Neuronal stem cell (in vitro differentiated cells): Measurements from ENCODE around the gene DOCK4.

ENCODE experiments used
- DNase-seq: peaks from one replicate; pipeline ENCODE4 v3.0.0-alpha.2; 2013; ENCODE audit warnings: low spot score
- H2AFZ ChIP-seq: one replicate; pipeline ENCODE4 v1.6.1; 2013; ENCODE audit warnings: mild to moderate bottlenecking, low read length, inconsistent platforms
- H2AK5ac ChIP-seq: 2 replicates; pipeline ENCODE4 v1.6.1; 2013; ENCODE audit warnings: low read depth, mild to moderate bottlenecking, inconsistent platforms, low read length, moderate library complexity, mixed read lengths
- H2BK120ac ChIP-seq: 2 replicates; pipeline ENCODE4 v1.6.1; 2013; ENCODE audit warnings: low read depth, mild to moderate bottlenecking, inconsistent platforms, low read length, moderate library complexity, mixed read lengths
- H2BK12ac ChIP-seq: one replicate; pipeline ENCODE4 v1.6.1; 2013; ENCODE audit warnings: low read length, inconsistent platforms
- H2BK15ac ChIP-seq: 2 replicates; pipeline ENCODE4 v1.6.1; 2013; ENCODE audit warnings: mild to moderate bottlenecking, low read length, inconsistent platforms, mixed read lengths
- H2BK5ac ChIP-seq: one replicate; pipeline ENCODE4 v1.6.1; 2013; ENCODE audit warnings: inconsistent platforms, mild to moderate bottlenecking, low read length, moderate library complexity
- H3K14ac ChIP-seq: one replicate; pipeline ENCODE4 v1.6.1; 2013; ENCODE audit warnings: low read length, inconsistent platforms
- H3K18ac ChIP-seq: 2 replicates; pipeline ENCODE4 v1.6.1; 2013; ENCODE audit warnings: low read length, inconsistent platforms
- H3K23ac ChIP-seq: 2 replicates; pipeline ENCODE4 v1.6.1; 2013; ENCODE audit warnings: low read depth, mild to moderate bottlenecking, mixed read lengths, low read length, inconsistent platforms; ENCODE audit not compliant: poor library complexity
- H3K27ac ChIP-seq: replicated peaks from 3 replicates; pipeline ENCODE4 v1.5.1; 2013; ENCODE audit warnings: low read length, inconsistent platforms
- H3K27me3 ChIP-seq, 3 experiments: 2 replicates each; pipeline ENCODE4 v1.6.1; 2013; ENCODE audit warnings: low read length in 3 of 3, mild to moderate bottlenecking in 2 of 3, inconsistent platforms in 1 of 3, low read depth in 1 of 3, mixed read lengths in 1 of 3, moderate library complexity in 1 of 3; ENCODE audit not compliant: control insufficient read depth in 3 of 3, insufficient read depth in 3 of 3
- H3K36me3 ChIP-seq, 2 donors: replicated peaks in 1 of 2; 2 replicates each; pipeline ENCODE4 v1.6.1; 2013; ENCODE audit warnings: low read length in 2 of 2; ENCODE audit not compliant: control insufficient read depth in 2 of 2, insufficient read depth in 2 of 2
- H3K4ac ChIP-seq: 2 replicates; pipeline ENCODE4 v1.6.1; 2013; ENCODE audit warnings: inconsistent platforms, mild to moderate bottlenecking, low read length, moderate library complexity
- H3K4me1 ChIP-seq, 2 donors: 1 replicate in 1 of 2; 2 replicates in 1 of 2; pipeline ENCODE4 v1.6.1; 2013; ENCODE audit warnings: low read length in 2 of 2, low read depth in 1 of 2; ENCODE audit not compliant: control insufficient read depth in 2 of 2, insufficient read depth in 1 of 2
- H3K4me2 ChIP-seq: one replicate; pipeline ENCODE4 v1.6.1; 2013; ENCODE audit warnings: mild to moderate bottlenecking, low read length, inconsistent platforms; ENCODE audit not compliant: insufficient read depth, poor library complexity, severe bottlenecking
- H3K4me3 ChIP-seq, 2 donors: 2 replicates each; pipeline ENCODE4 v1.5.1; 2013; ENCODE audit warnings: low read length in 2 of 2, mild to moderate bottlenecking in 2 of 2, inconsistent platforms in 1 of 2, moderate library complexity in 1 of 2
- H3K79me1 ChIP-seq: one replicate; pipeline ENCODE4 v1.6.1; 2013; ENCODE audit warnings: low read depth, mild to moderate bottlenecking, inconsistent platforms, low read length, moderate library complexity
- H3K9ac ChIP-seq: one replicate; pipeline ENCODE4 v1.6.1; 2013; ENCODE audit warnings: mild to moderate bottlenecking, low read depth, low read length, inconsistent platforms; ENCODE audit not compliant: poor library complexity
- H3K9me3 ChIP-seq, 2 donors: replicated peaks in 1 of 2; 2 replicates each; pipeline versions ENCODE3 to v1.6.1; 2013; ENCODE audit warnings: low read length in 2 of 2, mild to moderate bottlenecking in 2 of 2, inconsistent platforms in 1 of 2, low read depth in 1 of 2, mixed read lengths in 1 of 2, moderate library complexity in 1 of 2; ENCODE audit not compliant: control insufficient read depth in 2 of 2, insufficient read depth in 1 of 2
- H4K8ac ChIP-seq: one replicate; pipeline ENCODE4 v1.6.1; 2013; ENCODE audit warnings: low read depth, mild to moderate bottlenecking, inconsistent platforms, low read length, moderate library complexity
- H4K91ac ChIP-seq: one replicate; pipeline ENCODE4 v1.6.1; 2013; ENCODE audit warnings: low read length, low read depth, mild to moderate bottlenecking, inconsistent platforms; ENCODE audit not compliant: poor library complexity
- WGBS, 2 donors: extraction: QIAGEN DNeasy Blood & Tissue Kit; methylation state at CpG; one replicate each; pipeline ENCODE4 v1.1.7; 2013; ENCODE audit warnings: missing lambda C conversion rate in 2 of 2, mixed read lengths in 1 of 2; ENCODE audit not compliant: insufficient read length in 2 of 2, insufficient replicate concordance in 1 of 2; ENCODE audit errors: extremely low coverage in 2 of 2; 5-methylcytosine and 5-hydroxymethylcytosine counted together

The DOCK4 gene

DNA sequence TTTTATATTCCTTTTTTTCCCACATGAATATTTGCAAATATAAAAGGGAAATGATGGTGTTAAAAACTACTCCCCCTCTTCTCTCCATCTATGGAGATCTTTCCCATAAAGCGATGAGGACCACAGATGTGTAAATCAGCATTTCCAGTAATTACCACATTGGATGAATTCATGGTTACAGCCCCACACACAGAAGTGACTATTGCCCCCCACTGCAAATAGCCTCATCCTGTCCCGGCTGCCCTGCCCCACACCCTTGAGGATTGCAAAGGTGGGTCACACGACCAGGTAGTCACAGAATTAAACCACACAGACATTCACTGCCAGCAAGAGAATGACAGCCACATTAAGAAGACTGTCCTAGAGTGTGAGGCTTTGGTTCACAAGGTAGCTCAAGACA, 145.1 kb downstream of the DOCK4 start:
- DNase-seq = no peak
- no peak overlapping the region for H3K14ac ChIP-seq
- no peaks in the 10 kb centered on the region for H3K4me1 ChIP-seq
- H3K4me3 ChIP-seq = no peak overlapping the region
- no peak overlapping the region for H3K27ac ChIP-seq
- no peak overlapping the region for H4K91ac ChIP-seq
- no peak overlapping the region for H3K4ac ChIP-seq
- no peak overlapping the region for H3K9ac ChIP-seq
- H2BK12ac ChIP-seq = no peak overlapping the region
- no peak overlapping the region for H3K4me2 ChIP-seq
- H3K18ac ChIP-seq = no peak overlapping the region
- H3K9me3 ChIP-seq = no peaks in the 10 kb centered on the region
- no peak overlapping the region for H2BK120ac ChIP-seq
- H2AFZ ChIP-seq = no peak overlapping the region
- no peak overlapping the region for H2AK5ac ChIP-seq
- no peaks in the 10 kb centered on the region for H3K36me3 ChIP-seq
- H3K79me1 ChIP-seq = no peaks in the 10 kb centered on the region
- H2BK15ac ChIP-seq = no peak overlapping the region
- H3K27me3 ChIP-seq = no peaks in the 10 kb centered on the region
- WGBS, 2 donors = no CpG with 5 or more reads among the region's 3 CpGs
- no peak overlapping the region for H4K8ac ChIP-seq
- no peak overlapping the region for H2BK5ac ChIP-seq
- no peak overlapping the region for H3K23ac ChIP-seq

- H2AK5ac ChIP-seq = no peak overlapping the region
- no peaks in the 10 kb centered on the region for H3K36me3 ChIP-seq
- H2BK15ac ChIP-seq = no peak overlapping the region
- H3K4ac ChIP-seq = no peak overlapping the region
- H3K4me1 ChIP-seq = no peaks in the 10 kb centered on the region
- no peak overlapping the region for H3K14ac ChIP-seq
- H3K27me3 ChIP-seq = no peaks in the 10 kb centered on the region
- H3K18ac ChIP-seq = no peak overlapping the region
- H4K8ac ChIP-seq = no peak overlapping the region
- no peak overlapping the region for H3K4me3 ChIP-seq
- no peak overlapping the region for H3K9ac ChIP-seq
- no peaks in the 10 kb centered on the region for H3K9me3 ChIP-seq
- no peak overlapping the region for H3K23ac ChIP-seq
- no peak overlapping the region for H2BK5ac ChIP-seq
- no peak overlapping the region for H2AFZ ChIP-seq
- no peaks in the 10 kb centered on the region for H3K79me1 ChIP-seq
- no peak overlapping the region for H3K27ac ChIP-seq
- no peak overlapping the region for H4K91ac ChIP-seq
- H3K4me2 ChIP-seq = no peak overlapping the region
- no peak overlapping the region for H2BK120ac ChIP-seq
- DNase-seq = no peak
- no peak overlapping the region for H2BK12ac ChIP-seq
- WGBS, 2 donors = no CpG with 5 or more reads among the region's 2 CpGs
Measured at GRCh38 chr7:112060625-112061024, 145.6 kb downstream of the DOCK4 start.

GRCh38 chr7:112059675-112060074, 146.5 kb downstream of the DOCK4 start:
- no peaks in the 10 kb centered on the region for H3K9me3 ChIP-seq
- H4K8ac ChIP-seq = no peak overlapping the region
- no peak overlapping the region for H4K91ac ChIP-seq
- H3K14ac ChIP-seq = no peak overlapping the region
- no peak overlapping the region for H3K4me2 ChIP-seq
- no peak overlapping the region for H2AFZ ChIP-seq
- no peak overlapping the region for H2BK120ac ChIP-seq
- no CpG with 5 or more reads among the region's 1 CpG for WGBS, 2 donors
- no peak overlapping the region for H3K18ac ChIP-seq
- no peaks in the 10 kb centered on the region for H3K4me1 ChIP-seq
- no peak overlapping the region for H3K9ac ChIP-seq
- H3K27ac ChIP-seq = no peak overlapping the region
- H3K23ac ChIP-seq = no peak overlapping the region
- no peak overlapping the region for H2BK15ac ChIP-seq
- no peak overlapping the region for H3K4me3 ChIP-seq
- H3K36me3 ChIP-seq = no peaks in the 10 kb centered on the region
- H3K27me3 ChIP-seq = no peaks in the 10 kb centered on the region
- no peak overlapping the region for H2BK12ac ChIP-seq
- H2AK5ac ChIP-seq = no peak overlapping the region
- no peak overlapping the region for H2BK5ac ChIP-seq
- no peaks in the 10 kb centered on the region for H3K79me1 ChIP-seq
- no peak for DNase-seq
- no peak overlapping the region for H3K4ac ChIP-seq

- Histone ChIP-seq H3K4ac (no peak overlapping the region), H3K4me2 (no peak overlapping the region), H2AFZ (no peak overlapping the region), H3K9ac (no peak overlapping the region), H3K9me3 (no peaks in the 10 kb centered on the region), H3K27me3 (no peaks in the 10 kb centered on the region), H3K18ac (no peak overlapping the region), H2BK5ac (no peak overlapping the region), H3K14ac (no peak overlapping the region), H3K36me3 (no peaks in the 10 kb centered on the region), H4K8ac (no peak overlapping the region), H3K79me1 (no peaks in the 10 kb centered on the region), H3K27ac (no peak overlapping the region), H3K4me1 (no peaks in the 10 kb centered on the region), H2BK120ac (no peak overlapping the region), H3K4me3 (no peak overlapping the region), H4K91ac (no peak overlapping the region), H2AK5ac (no peak overlapping the region), H2BK15ac (no peak overlapping the region), H3K23ac (no peak overlapping the region), H2BK12ac (no peak overlapping the region)
- no peak for DNase-seq
- WGBS, 2 donors = no CpG with 5 or more reads among the region's 1 CpG
Measured at GRCh38 chr7:112058686-112059085, 147.5 kb downstream of the DOCK4 start.
